ENCODE measurements around the gene GALK1. TPM values are rescaled to one million over a fixed set of nuclear protein-coding genes. Genes with fewer than 3 reads are reported as not detected.

GALK1 gene
- total and polyA plus RNA-seq, 2 of the 13 experiments (the other 11 are each of a cell fraction or from before 2014, with no cell fraction given) = 59.9 to 93.6 TPM

DNA sequence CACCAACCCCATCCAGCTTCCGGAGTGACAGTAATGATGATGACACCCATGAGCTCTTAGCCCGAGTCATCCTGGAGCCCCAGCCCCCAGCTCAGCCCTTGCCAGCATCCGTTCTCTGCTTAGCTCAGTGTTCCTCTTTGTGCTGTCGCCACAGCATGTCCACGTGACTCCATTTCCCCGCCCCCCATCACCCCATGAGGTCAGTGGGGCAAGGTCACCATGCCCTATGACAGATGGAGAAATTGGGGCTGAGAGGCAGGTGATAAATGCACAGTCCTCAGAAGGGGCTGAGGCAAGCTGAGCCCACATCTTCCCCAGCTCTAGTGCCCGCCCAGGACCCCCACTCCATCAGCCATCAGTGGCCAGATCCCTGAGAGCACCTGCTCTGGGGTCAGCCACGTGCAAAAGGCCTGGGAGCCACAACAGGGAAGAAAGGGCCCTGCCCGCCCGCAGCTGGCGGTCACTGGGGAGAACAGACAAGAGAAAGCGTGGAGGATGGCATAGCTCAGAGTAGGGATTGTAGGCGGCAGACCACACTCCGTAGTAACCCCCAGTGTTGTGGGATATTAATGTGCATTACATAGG, 26.7 kb downstream of the GALK1 start (continued):
- TF ChIP-seq, protein P1, sequence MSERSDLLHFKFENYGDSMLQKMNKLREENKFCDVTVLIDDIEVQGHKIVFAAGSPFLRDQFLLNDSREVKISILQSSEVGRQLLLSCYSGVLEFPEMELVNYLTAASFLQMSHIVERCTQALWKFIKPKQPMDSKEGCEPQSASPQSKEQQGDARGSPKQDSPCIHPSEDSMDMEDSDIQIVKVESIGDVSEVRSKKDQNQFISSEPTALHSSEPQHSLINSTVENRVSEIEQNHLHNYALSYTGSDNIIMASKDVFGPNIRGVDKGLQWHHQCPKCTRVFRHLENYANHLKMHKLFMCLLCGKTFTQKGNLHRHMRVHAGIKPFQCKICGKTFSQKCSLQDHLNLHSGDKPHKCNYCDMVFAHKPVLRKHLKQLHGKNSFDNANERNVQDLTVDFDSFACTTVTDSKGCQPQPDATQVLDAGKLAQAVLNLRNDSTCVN (CRISPR knock-in tag; IDR thresholded peaks at IDR 0.05; ENCODE audit: borderline replicate concordance) = 0 out of 2 replicates have a peak, but pooled peaks have one; percentile 21
- TF ChIP-seq FOXM1 (CRISPR knock-in tag; IDR thresholded peaks at IDR 0.05) (no peak), HOXA3 (CRISPR knock-in tag; IDR thresholded peaks at IDR 0.05) (peak; percentile 48; the same call in 1 of the 2 replicates), ERF (CRISPR knock-in tag; IDR thresholded peaks at IDR 0.05) (no peak), XBP1 (CRISPR knock-in tag; IDR thresholded peaks at IDR 0.05) (no peak), GABPA (IDR thresholded peaks at IDR 0.05; ENCODE audit: low read depth, low read length) (no peak), GABPA (CRISPR knock-in tag; IDR thresholded peaks at IDR 0.05; ENCODE audit: low read depth) (no peak), ZNF788 (CRISPR knock-in tag; IDR thresholded peaks at IDR 0.05; ENCODE audit: borderline replicate concordance) (peak; percentile 68), SAP130 (CRISPR knock-in tag; IDR thresholded peaks at IDR 0.05; ENCODE audit: low read depth) (peak; percentile 80), PLRG1 (conservative IDR thresholded peaks at IDR 0.05) (no peak), ZNF709 (CRISPR knock-in tag; IDR thresholded peaks at IDR 0.05) (no peak), NR1H2 (CRISPR knock-in tag; IDR thresholded peaks at IDR 0.05; ENCODE audit: borderline replicate concordance, low read depth) (no peak), HES4 (CRISPR knock-in tag; IDR thresholded peaks at IDR 0.05; ENCODE audit: borderline replicate concordance) (no peak), NFE2 (CRISPR knock-in tag; IDR thresholded peaks at IDR 0.05) (no peak), KLF11 (CRISPR knock-in tag; IDR thresholded peaks at IDR 0.05) (no peak), FOXK1 (CRISPR knock-in tag; IDR thresholded peaks at IDR 0.05; ENCODE audit: borderline replicate concordance, low read depth) (peak; percentile 30; the same call in 1 of the 2 replicates), NFIB (CRISPR knock-in tag; IDR thresholded peaks at IDR 0.05; ENCODE audit: borderline replicate concordance) (no peak)
- TF ChIP-seq, protein P2, sequence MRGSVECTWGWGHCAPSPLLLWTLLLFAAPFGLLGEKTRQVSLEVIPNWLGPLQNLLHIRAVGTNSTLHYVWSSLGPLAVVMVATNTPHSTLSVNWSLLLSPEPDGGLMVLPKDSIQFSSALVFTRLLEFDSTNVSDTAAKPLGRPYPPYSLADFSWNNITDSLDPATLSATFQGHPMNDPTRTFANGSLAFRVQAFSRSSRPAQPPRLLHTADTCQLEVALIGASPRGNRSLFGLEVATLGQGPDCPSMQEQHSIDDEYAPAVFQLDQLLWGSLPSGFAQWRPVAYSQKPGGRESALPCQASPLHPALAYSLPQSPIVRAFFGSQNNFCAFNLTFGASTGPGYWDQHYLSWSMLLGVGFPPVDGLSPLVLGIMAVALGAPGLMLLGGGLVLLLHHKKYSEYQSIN (CRISPR knock-in tag; IDR thresholded peaks at IDR 0.05; ENCODE audit: borderline replicate concordance) = no peak
- TF ChIP-seq, protein P3, sequence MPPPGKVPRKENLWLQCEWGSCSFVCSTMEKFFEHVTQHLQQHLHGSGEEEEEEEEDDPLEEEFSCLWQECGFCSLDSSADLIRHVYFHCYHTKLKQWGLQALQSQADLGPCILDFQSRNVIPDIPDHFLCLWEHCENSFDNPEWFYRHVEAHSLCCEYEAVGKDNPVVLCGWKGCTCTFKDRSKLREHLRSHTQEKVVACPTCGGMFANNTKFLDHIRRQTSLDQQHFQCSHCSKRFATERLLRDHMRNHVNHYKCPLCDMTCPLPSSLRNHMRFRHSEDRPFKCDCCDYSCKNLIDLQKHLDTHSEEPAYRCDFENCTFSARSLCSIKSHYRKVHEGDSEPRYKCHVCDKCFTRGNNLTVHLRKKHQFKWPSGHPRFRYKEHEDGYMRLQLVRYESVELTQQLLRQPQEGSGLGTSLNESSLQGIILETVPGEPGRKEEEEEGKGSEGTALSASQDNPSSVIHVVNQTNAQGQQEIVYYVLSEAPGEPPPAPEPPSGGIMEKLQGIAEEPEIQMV (CRISPR knock-in tag; IDR thresholded peaks at IDR 0.05; ENCODE audit: low read depth) = no peak
- TF ChIP-seq, protein P4, sequence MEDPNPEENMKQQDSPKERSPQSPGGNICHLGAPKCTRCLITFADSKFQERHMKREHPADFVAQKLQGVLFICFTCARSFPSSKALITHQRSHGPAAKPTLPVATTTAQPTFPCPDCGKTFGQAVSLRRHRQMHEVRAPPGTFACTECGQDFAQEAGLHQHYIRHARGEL (CRISPR knock-in tag; IDR thresholded peaks at IDR 0.05) = no peak
- TF ChIP-seq, protein P5, sequence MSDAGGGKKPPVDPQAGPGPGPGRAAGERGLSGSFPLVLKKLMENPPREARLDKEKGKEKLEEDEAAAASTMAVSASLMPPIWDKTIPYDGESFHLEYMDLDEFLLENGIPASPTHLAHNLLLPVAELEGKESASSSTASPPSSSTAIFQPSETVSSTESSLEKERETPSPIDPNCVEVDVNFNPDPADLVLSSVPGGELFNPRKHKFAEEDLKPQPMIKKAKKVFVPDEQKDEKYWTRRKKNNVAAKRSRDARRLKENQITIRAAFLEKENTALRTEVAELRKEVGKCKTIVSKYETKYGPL (CRISPR knock-in tag; IDR thresholded peaks at IDR 0.05) = no peak
- TF ChIP-seq, protein P6, sequence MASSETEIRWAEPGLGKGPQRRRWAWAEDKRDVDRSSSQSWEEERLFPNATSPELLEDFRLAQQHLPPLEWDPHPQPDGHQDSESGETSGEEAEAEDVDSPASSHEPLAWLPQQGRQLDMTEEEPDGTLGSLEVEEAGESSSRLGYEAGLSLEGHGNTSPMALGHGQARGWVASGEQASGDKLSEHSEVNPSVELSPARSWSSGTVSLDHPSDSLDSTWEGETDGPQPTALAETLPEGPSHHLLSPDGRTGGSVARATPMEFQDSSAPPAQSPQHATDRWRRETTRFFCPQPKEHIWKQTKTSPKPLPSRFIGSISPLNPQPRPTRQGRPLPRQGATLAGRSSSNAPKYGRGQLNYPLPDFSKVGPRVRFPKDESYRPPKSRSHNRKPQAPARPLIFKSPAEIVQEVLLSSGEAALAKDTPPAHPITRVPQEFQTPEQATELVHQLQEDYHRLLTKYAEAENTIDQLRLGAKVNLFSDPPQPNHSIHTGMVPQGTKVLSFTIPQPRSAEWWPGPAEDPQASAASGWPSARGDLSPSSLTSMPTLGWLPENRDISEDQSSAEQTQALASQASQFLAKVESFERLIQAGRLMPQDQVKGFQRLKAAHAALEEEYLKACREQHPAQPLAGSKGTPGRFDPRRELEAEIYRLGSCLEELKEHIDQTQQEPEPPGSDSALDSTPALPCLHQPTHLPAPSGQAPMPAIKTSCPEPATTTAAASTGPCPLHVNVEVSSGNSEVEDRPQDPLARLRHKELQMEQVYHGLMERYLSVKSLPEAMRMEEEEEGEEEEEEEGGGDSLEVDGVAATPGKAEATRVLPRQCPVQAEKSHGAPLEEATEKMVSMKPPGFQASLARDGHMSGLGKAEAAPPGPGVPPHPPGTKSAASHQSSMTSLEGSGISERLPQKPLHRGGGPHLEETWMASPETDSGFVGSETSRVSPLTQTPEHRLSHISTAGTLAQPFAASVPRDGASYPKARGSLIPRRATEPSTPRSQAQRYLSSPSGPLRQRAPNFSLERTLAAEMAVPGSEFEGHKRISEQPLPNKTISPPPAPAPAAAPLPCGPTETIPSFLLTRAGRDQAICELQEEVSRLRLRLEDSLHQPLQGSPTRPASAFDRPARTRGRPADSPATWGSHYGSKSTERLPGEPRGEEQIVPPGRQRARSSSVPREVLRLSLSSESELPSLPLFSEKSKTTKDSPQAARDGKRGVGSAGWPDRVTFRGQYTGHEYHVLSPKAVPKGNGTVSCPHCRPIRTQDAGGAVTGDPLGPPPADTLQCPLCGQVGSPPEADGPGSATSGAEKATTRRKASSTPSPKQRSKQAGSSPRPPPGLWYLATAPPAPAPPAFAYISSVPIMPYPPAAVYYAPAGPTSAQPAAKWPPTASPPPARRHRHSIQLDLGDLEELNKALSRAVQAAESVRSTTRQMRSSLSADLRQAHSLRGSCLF (CRISPR knock-in tag; IDR thresholded peaks at IDR 0.05; ENCODE audit: borderline replicate concordance) = no peak

All from HepG2 (cell line).